Measurements from ENCODE around the gene RYR3.

RYR3 gene

GRCh38 chr15:33534642-33535041 lies 223.9 kb downstream of the RYR3 start:
- H3K27me3 ChIP-seq (ENCODE audit: insufficient read depth, low read length): peaks cover 40% of the 10 kb centered on the region

GRCh38 chr15:33535135-33535534 lies 224.4 kb downstream of the RYR3 start:
- H3K36me3 ChIP-seq (ENCODE audit: insufficient read depth, low read length): no peaks in the 10 kb centered on the region
- H3K27me3 ChIP-seq (ENCODE audit: insufficient read depth, low read length): peaks cover 35% of the 10 kb centered on the region
- H2AFZ ChIP-seq (ENCODE audit: low read length, unreplicated experiment): no peak overlapping the region
- H3K79me2 ChIP-seq (ENCODE audit: control insufficient read depth, insufficient read depth, low read length, unreplicated experiment): no peaks in the 10 kb centered on the region
- H3K27ac ChIP-seq (ENCODE audit: low read depth, low read length): no peak overlapping the region
- H3K4me3 ChIP-seq (ENCODE audit: low read depth, low read length): no peak overlapping the region
- no peaks in the 10 kb centered on the region for H3K4me1 ChIP-seq (ENCODE audit: control insufficient read depth, insufficient read depth, low read length, unreplicated experiment)

More at GRCh38 chr15:33534642-33535041, 223.9 kb downstream of the RYR3 start:
- Histone ChIP-seq H3K79me2 (ENCODE audit: control insufficient read depth, insufficient read depth, low read length, unreplicated experiment) (no peaks in the 10 kb centered on the region), H3K27ac (ENCODE audit: low read depth, low read length) (no peak overlapping the region), H3K4me3 (ENCODE audit: low read depth, low read length) (no peak overlapping the region), H3K36me3 (ENCODE audit: insufficient read depth, low read length) (no peaks in the 10 kb centered on the region), H3K4me1 (ENCODE audit: control insufficient read depth, insufficient read depth, low read length, unreplicated experiment) (no peaks in the 10 kb centered on the region), H2AFZ (ENCODE audit: low read length, unreplicated experiment) (no peak overlapping the region)

GRCh38 chr15:33539825-33540573 lies 229.2 kb downstream of the RYR3 start:
- Histone ChIP-seq H3K79me2 (ENCODE audit: control insufficient read depth, insufficient read depth, low read length, unreplicated experiment) (no peaks in the 10 kb centered on the region), H3K4me3 (ENCODE audit: low read depth, low read length) (no peak overlapping the region), H3K27me3 (ENCODE audit: insufficient read depth, low read length) (peaks cover 18% of the 10 kb centered on the region; the same call in 1 of the 2 replicates), H3K4me1 (ENCODE audit: control insufficient read depth, insufficient read depth, low read length, unreplicated experiment) (no peaks in the 10 kb centered on the region), H3K36me3 (ENCODE audit: insufficient read depth, low read length) (no peaks in the 10 kb centered on the region), H3K27ac (ENCODE audit: low read depth, low read length) (no peak overlapping the region), H2AFZ (ENCODE audit: low read length, unreplicated experiment) (no peak overlapping the region)

- Histone ChIP-seq H3K27me3 (ENCODE audit: insufficient read depth, low read length) (0 out of 2 replicates have a peak, but pooled peaks cover 9% of the 10 kb centered on the region), H2AFZ (ENCODE audit: low read length, unreplicated experiment) (no peak overlapping the region), H3K27ac (ENCODE audit: low read depth, low read length) (no peak overlapping the region), H3K4me3 (ENCODE audit: low read depth, low read length) (no peak overlapping the region), H3K4me1 (ENCODE audit: control insufficient read depth, insufficient read depth, low read length, unreplicated experiment) (no peaks in the 10 kb centered on the region), H3K36me3 (ENCODE audit: insufficient read depth, low read length) (no peaks in the 10 kb centered on the region), H3K79me2 (ENCODE audit: control insufficient read depth, insufficient read depth, low read length, unreplicated experiment) (no peaks in the 10 kb centered on the region)
Measured at GRCh38 chr15:33543957-33544356, 233.2 kb downstream of the RYR3 start.

GRCh38 chr15:33545866-33546265 lies 235.1 kb downstream of the RYR3 start:
- no peaks in the 10 kb centered on the region for H3K79me2 ChIP-seq (ENCODE audit: control insufficient read depth, insufficient read depth, low read length, unreplicated experiment)
- no peak overlapping the region for H2AFZ ChIP-seq (ENCODE audit: low read length, unreplicated experiment)
- no peaks in the 10 kb centered on the region for H3K4me1 ChIP-seq (ENCODE audit: control insufficient read depth, insufficient read depth, low read length, unreplicated experiment)
- H3K27me3 ChIP-seq (ENCODE audit: insufficient read depth, low read length): 0 out of 2 replicates have a peak, but pooled peaks cover 9% of the 10 kb centered on the region
- H3K27ac ChIP-seq (ENCODE audit: low read depth, low read length): no peak overlapping the region
- H3K4me3 ChIP-seq (ENCODE audit: low read depth, low read length): no peak overlapping the region
- no peaks in the 10 kb centered on the region for H3K36me3 ChIP-seq (ENCODE audit: insufficient read depth, low read length)

- H3K27me3 ChIP-seq (ENCODE audit: insufficient read depth, low read length): 0 out of 2 replicates have a peak, but pooled peaks cover 9% of the 10 kb centered on the region
- H3K4me1 ChIP-seq (ENCODE audit: control insufficient read depth, insufficient read depth, low read length, unreplicated experiment): no peaks in the 10 kb centered on the region
- no peaks in the 10 kb centered on the region for H3K36me3 ChIP-seq (ENCODE audit: insufficient read depth, low read length)
- no peak overlapping the region for H3K27ac ChIP-seq (ENCODE audit: low read depth, low read length)
- no peak overlapping the region for H2AFZ ChIP-seq (ENCODE audit: low read length, unreplicated experiment)
- H3K4me3 ChIP-seq (ENCODE audit: low read depth, low read length): no peak overlapping the region
- H3K79me2 ChIP-seq (ENCODE audit: control insufficient read depth, insufficient read depth, low read length, unreplicated experiment): no peaks in the 10 kb centered on the region
Measured at GRCh38 chr15:33547876-33548275, 237.1 kb downstream of the RYR3 start.

- H3K4me3 ChIP-seq (ENCODE audit: low read depth, low read length): no peak overlapping the region
Measured at GRCh38 chr15:33551860-33552259, 241.1 kb downstream of the RYR3 start.

GRCh38 chr15:33553157-33553556 lies 242.4 kb downstream of the RYR3 start:
- Histone ChIP-seq H3K4me3 (ENCODE audit: low read depth, low read length) (no peak overlapping the region), H2AFZ (ENCODE audit: low read length, unreplicated experiment) (no peak overlapping the region), H3K79me2 (ENCODE audit: control insufficient read depth, insufficient read depth, low read length, unreplicated experiment) (no peaks in the 10 kb centered on the region), H3K36me3 (ENCODE audit: insufficient read depth, low read length) (no peaks in the 10 kb centered on the region), H3K4me1 (ENCODE audit: control insufficient read depth, insufficient read depth, low read length, unreplicated experiment) (no peaks in the 10 kb centered on the region), H3K27me3 (ENCODE audit: insufficient read depth, low read length) (no peaks in the 10 kb centered on the region), H3K27ac (ENCODE audit: low read depth, low read length) (no peak overlapping the region)

More at GRCh38 chr15:33551860-33552259, 241.1 kb downstream of the RYR3 start:
- H3K79me2 ChIP-seq (ENCODE audit: control insufficient read depth, insufficient read depth, low read length, unreplicated experiment): no peaks in the 10 kb centered on the region
- H3K36me3 ChIP-seq (ENCODE audit: insufficient read depth, low read length): no peaks in the 10 kb centered on the region
- no peaks in the 10 kb centered on the region for H3K27me3 ChIP-seq (ENCODE audit: insufficient read depth, low read length)
- H3K27ac ChIP-seq (ENCODE audit: low read depth, low read length): no peak overlapping the region
- H2AFZ ChIP-seq (ENCODE audit: low read length, unreplicated experiment): no peak overlapping the region
- no peaks in the 10 kb centered on the region for H3K4me1 ChIP-seq (ENCODE audit: control insufficient read depth, insufficient read depth, low read length, unreplicated experiment)

GRCh38 chr15:33559207-33559890 lies 248.6 kb downstream of the RYR3 start:
- Histone ChIP-seq H2AFZ (ENCODE audit: low read length, unreplicated experiment) (no peak overlapping the region), H3K79me2 (ENCODE audit: control insufficient read depth, insufficient read depth, low read length, unreplicated experiment) (no peaks in the 10 kb centered on the region), H3K27ac (ENCODE audit: low read depth, low read length) (no peak overlapping the region), H3K36me3 (ENCODE audit: insufficient read depth, low read length) (no peaks in the 10 kb centered on the region), H3K27me3 (ENCODE audit: insufficient read depth, low read length) (peaks cover 16% of the 10 kb centered on the region; the same call in 1 of the 2 replicates), H3K4me3 (ENCODE audit: low read depth, low read length) (no peak overlapping the region), H3K4me1 (ENCODE audit: control insufficient read depth, insufficient read depth, low read length, unreplicated experiment) (no peaks in the 10 kb centered on the region)

GRCh38 chr15:33561407-33561806 lies 250.6 kb downstream of the RYR3 start:
- Histone ChIP-seq H3K4me1 (ENCODE audit: control insufficient read depth, insufficient read depth, low read length, unreplicated experiment) (no peaks in the 10 kb centered on the region), H3K27me3 (ENCODE audit: insufficient read depth, low read length) (peaks cover 16% of the 10 kb centered on the region; the same call in 1 of the 2 replicates), H2AFZ (ENCODE audit: low read length, unreplicated experiment) (no peak overlapping the region), H3K36me3 (ENCODE audit: insufficient read depth, low read length) (no peaks in the 10 kb centered on the region), H3K27ac (ENCODE audit: low read depth, low read length) (no peak overlapping the region), H3K79me2 (ENCODE audit: control insufficient read depth, insufficient read depth, low read length, unreplicated experiment) (no peaks in the 10 kb centered on the region), H3K4me3 (ENCODE audit: low read depth, low read length) (no peak overlapping the region)

GRCh38 chr15:33561967-33562366 lies 251.2 kb downstream of the RYR3 start:
- no peak overlapping the region for H3K27ac ChIP-seq (ENCODE audit: low read depth, low read length)
- peaks cover 16% of the 10 kb centered on the region; the same call in 1 of the 2 replicates for H3K27me3 ChIP-seq (ENCODE audit: insufficient read depth, low read length)
- H3K79me2 ChIP-seq (ENCODE audit: control insufficient read depth, insufficient read depth, low read length, unreplicated experiment): no peaks in the 10 kb centered on the region
- H3K4me1 ChIP-seq (ENCODE audit: control insufficient read depth, insufficient read depth, low read length, unreplicated experiment): no peaks in the 10 kb centered on the region
- no peaks in the 10 kb centered on the region for H3K36me3 ChIP-seq (ENCODE audit: insufficient read depth, low read length)
- no peak overlapping the region for H3K4me3 ChIP-seq (ENCODE audit: low read depth, low read length)
- no peak overlapping the region for H2AFZ ChIP-seq (ENCODE audit: low read length, unreplicated experiment)
